ENCODE data around the gene TBC1D20.
"Not testable (repeated sequence)": the region's sequence is repeated elsewhere in the genome, so short reads cannot be mapped to it uniquely, and the experiment has no call there.

TBC1D20 gene

DNA sequence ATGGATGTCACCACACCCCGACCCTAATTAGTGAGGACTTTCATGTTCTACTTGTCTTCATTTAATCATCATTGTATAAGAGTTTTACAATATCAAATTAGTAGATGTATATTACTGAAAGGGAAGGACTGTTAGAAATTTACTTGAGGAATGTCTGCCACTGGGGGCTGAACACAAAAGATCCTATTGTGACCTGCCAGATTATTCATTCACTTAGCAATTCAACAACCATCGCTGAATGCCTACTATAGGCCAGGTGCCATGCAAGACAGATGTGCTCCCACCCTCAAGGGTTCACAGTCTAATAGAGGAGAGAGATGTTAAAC lies 62.2 kb downstream of the TBC1D20 start:
- DNase-seq: no peak

DNA sequence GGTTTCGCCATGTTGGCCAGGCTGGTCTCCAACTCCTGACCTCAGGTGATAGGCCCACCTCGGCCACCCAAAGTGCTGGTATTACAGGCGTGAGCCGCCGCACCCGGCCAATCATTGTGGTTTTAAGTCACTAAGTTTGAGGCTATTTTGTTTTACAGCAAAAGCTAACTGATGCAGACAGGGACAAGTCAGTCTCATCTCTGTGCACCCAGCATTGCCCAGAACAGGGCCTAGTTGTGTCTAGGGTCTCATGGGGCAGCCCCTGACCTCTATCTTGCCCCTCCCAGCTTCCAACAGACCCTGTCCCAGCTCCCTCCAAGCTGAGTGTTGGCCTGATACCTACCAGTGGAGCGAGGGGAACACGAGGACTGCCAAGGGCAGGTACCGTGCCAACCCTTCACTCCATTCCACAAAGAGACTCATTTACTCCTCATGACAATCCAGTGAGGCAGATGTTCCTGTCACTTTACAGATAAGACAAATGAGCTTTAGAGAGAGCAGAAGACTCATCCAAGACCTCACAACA lies 63.1 kb downstream of the TBC1D20 start:
- DNase-seq: no peak

DNA sequence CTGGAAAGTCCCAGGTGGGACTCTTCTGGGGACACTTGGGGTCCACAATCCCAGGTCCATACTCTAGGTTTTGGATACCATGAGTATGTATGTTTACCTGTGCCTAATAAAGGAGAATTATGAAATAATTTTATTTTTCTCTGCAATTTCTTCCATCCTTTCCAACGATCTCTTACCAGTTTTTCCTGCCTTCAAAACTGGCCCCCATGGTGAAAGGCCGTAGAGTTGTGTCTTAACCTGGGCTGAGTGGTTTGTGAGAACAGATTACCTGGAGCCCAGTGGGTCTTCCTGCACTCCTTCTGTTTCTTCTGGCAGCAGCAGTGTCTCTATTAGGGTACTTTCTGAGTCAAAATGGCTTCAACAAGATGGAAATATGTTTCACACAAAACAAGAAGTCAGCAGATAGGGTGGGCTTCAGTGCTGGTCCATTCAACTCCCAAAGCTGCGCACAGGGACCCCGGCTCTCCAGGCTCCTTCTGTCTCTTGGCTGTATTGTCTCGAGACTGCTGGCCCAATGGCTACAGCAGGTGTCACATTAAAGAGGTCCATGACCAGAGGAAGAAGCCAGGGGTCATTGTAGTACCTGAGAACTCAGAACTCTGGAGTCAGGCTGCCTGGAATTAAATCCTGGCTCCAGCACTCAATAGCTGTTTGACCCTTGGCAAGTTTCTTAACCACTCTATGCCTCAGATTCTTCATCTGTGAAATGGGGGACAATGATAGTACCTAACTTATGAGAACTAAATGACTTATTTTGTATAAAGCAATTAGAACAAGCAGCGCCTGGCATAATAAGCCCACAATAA lies 64.7 kb downstream of the TBC1D20 start:
- DNase-seq: no peak

DNA sequence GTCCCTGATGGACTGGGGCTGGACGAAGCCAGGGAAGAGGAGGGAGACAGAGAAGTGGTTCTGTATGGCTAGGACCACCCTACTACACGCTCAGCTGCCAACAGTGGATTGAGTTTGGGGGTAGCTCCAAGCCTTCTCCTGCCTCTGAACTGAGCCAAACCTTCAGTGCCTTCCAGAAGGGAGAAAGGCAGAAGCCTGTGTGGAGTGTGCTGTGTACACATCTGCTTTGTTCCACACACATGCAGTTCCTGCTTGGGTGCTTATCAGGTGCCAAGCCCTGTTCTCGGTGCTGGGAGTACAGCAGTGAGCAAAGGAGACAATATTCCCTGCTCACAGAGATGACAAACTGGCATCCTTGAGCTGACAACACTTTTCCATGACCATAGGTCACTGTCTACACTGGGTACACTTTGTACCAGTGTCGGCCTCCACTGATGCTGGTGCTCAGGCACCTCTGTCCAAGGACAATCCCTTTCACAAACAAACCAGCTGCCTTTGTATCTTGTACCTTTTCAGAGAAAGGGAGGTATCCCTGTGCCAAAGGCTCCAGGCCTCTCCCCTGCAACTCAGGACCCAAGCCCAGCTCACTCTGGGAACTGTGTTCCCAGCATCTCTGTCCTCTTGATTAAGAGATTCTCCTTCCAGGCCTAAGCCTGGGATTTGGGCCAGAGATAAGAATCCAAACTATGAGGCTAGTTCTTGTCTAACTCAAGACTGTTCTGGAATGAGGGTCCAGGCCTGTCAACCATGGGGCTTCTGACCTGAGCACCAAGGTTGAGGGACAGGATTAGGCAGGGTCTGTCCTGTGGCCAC lies 65.5 kb downstream of the TBC1D20 start:
- no peak for DNase-seq

DNA sequence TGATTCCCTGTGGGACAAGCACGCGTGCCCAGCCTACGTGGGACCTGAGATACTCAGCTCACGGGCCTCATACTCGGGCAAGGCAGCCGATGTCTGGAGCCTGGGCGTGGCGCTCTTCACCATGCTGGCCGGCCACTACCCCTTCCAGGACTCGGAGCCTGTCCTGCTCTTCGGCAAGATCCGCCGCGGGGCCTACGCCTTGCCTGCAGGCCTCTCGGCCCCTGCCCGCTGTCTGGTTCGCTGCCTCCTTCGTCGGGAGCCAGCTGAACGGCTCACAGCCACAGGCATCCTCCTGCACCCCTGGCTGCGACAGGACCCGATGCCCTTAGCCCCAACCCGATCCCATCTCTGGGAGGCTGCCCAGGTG lies 66.1 kb downstream of the TBC1D20 start:
- DNase-seq: no peak

DNA sequence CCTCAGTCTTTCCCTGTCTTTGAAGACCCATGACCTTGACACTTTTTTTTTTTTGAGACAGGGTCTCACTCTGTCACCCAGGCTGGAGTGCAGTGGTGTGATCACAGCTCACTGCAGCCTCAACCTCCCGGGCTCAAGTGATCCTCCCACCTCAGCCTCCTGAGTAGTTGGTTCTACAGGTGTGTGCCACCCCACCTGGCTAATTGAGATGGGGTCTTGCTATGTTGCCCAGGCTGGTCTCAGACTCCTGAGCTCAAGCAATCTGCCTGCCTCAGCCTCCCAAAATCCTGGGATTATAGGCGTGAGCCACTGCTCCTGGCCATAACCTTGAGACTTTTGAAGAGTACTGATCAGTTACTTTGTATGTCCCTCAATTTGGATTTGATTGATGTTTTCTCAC lies 69.0 kb downstream of the TBC1D20 start:
- DNase-seq: not testable (repeated sequence)

DNA sequence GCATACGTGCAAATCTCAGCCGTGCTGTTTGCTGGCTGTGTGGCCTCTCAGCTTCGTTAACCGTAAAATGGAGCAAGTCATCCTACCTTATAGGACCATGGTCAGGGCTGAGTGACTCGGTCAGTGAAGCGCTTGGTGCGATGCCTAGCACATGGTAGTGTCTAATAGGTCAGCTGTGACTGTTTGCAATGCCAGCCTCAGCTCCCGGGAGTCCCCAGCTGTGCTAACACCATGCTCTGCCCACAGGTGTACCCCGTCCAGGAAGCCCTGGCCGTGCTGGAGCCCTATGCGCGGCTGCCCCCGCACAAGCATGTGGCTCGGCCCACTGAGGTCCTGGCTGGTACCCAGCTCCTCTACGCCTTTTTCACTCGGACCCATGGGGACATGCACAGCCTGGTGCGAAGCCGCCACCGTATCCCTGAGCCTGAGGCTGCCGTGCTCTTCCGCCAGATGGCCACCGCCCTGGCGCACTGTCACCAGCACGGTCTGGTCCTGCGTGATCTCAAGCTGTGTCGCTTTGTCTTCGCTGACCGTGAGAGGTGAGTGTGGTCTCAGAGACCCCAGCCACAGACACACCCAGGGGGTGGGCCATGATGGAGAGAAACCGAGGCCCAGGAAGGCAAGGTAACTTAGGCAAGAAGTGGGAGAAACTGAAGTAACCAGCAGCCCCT lies 71.2 kb downstream of the TBC1D20 start:
- no peak for DNase-seq

DNA sequence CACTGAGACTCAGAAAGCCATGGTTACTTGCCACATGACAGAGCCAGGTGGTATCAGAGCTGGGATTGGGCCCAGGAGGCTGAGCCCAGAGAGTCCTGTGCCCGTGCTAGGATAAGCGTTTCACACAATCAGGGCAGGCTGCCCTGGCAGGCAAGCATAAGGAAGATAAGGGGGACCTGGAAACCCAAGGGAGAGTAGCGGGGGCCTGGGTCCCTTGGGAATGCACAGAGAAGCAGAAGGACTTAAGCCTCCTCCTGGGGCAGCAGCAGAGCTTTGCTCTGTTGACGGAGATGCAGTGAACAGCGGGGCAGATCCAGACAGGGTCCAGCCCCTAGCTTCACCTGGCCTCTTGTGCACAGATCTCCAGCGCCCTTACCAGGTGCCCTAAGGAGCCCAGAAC lies 73.1 kb downstream of the TBC1D20 start:
- DNase-seq: no peak

DNA sequence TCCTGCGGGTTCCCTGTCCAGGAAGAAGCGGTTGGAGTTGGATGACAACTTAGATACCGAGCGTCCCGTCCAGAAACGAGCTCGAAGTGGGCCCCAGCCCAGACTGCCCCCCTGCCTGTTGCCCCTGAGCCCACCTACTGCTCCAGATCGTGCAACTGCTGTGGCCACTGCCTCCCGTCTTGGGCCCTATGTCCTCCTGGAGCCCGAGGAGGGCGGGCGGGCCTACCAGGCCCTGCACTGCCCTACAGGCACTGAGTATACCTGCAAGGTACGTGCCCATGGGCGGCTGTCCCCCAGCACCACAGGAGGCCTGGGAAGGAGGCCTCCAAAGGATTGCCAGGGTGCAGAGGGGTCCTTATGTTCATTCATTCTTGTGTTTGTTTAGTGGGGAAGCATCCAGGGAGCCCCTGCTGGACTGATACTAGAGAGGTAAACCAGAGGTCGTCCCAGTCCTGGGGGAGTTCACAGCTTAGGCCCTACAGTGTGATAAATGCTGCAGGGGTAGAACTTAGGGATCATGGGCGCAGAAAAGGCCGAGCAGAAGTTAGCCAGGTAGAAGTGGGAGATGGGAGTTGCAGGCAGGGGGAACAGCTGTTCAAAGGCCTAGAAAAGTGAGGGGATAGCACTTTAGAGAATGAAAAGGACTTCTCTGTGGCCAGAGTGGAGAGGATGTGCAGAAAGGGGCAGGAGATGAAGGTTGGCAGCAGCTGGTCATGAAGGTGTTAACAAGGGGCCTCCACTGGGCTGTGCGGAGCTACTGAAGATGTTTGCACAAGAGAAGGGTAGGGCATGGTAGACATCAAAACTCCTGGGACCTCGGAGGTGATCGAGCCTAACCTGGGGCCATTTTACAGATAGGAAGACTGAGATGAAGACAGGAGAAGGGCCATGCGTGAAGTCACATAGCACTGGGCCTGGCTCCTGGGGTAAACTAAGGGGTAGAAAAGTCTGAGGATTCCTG lies 74.0 kb downstream of the TBC1D20 start:
- DNase-seq: no peak

DNA sequence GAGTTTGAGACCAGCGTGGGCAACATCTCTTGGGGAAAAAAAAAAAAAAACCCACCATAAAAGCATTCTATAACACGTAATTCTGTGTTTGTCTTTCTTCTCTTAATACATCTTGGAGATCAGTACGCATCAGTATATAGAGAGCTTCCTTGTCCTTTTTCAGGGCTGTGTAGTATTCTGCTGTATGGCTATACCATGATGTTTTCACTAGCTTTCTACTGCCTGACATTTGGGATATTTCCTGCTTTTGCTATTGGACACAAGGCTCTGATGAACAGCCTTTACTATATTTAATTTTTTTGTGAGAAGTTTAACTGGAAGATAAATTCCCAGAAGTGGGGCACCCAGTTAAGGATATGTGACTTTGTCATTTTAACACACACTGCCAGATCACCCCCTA lies 74.8 kb downstream of the TBC1D20 start:
- no peak for DNase-seq

DNA sequence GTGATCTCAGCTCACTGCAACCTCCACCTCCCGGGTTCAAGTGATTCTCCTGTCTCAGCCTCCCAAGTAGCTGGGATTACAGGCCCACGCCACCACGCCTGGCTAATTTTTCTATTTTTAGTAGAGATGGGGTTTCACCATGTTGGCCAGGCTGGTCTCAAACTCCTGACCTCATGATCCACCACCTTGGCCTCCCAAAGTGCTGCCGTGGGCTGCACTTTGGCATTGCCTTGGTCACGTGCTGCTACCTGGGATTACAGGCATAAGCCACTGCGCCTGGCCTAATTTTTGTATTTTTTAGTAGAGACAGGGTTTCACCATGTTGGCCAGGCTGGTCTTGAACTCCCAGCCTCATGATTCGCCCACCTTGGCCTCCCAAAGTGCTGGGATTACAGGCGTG lies 75.7 kb downstream of the TBC1D20 start:
- not testable (repeated sequence) for DNase-seq

Data from femur (tissue), 1 donor.